Stimulated activated CD8-positive, alpha-beta memory T cell treated with anti-CD3 and anti-CD28 coated beads, Interleukin-15, amount 100 ng/mL, for 1 hour (primary cell): ENCODE results near the gene KIRREL3.

Experiments
- DNase-seq: peaks from one replicate; pipeline ENCODE4 v3.0.0-alpha.2; 2020; ENCODE audit warnings: low read depth

Gene KIRREL3

DNA sequence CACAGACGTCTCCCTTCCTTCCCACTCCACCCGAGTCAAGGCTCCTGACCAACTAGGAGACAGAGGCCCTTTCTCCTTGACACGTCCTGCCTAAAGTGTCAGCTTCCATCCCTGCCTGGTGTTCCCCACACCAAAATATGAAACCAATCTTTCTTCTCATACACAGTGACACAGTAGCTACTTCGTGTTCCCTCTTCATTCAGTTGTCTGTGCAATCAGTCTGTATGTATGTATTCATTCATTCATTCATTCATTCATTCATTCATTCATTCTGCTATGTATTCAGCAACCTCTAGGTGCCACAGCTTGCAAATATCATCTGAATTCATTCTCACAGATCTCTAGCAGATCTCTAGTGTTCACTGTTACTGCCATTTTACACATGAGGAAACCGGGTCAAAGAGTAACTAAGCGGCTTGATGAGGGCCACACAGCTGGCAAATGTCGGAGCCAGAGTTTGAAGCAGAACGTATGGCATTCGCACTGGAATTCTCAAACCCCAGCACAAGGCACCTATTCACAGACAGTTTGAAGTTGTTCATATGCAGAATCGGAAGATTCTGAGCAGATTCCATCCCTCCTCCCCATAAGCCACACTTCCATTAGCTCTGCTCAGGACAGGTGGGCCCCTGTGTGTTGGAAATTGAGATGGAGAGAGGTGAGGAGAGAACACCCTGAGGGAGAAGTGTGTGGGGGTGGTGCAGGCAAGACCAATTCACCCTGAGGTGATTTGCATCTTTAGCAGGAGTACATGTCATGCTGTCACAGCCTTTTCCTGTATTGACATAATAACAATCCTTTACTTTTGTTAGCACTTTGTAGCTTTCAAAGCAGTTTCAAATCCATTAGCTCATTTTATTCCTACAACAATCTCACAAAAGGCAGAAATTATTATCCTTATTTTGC lies 369.4 kb downstream of the KIRREL3 start:
- no peak for DNase-seq

DNA sequence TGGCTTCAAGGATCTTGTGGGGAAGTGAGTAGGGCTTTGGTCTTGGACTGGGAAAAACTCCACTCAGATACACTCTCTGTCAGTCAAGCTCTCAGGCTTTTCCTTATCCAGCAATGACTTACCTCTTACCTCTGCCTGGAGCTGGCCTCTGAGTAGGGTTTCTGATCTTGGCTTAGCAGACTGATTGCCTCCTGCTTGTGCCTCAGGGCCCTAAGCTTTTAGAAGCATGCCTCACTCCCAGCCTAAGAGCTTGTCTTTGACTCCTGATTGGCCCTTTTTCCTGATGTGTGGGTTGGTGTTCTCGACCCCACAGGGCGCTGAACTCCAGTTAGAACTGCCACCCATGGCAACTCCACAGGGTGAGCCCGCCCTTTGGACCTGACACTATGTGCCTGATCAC lies 370.1 kb downstream of the KIRREL3 start:
- DNase-seq = no peak

DNA sequence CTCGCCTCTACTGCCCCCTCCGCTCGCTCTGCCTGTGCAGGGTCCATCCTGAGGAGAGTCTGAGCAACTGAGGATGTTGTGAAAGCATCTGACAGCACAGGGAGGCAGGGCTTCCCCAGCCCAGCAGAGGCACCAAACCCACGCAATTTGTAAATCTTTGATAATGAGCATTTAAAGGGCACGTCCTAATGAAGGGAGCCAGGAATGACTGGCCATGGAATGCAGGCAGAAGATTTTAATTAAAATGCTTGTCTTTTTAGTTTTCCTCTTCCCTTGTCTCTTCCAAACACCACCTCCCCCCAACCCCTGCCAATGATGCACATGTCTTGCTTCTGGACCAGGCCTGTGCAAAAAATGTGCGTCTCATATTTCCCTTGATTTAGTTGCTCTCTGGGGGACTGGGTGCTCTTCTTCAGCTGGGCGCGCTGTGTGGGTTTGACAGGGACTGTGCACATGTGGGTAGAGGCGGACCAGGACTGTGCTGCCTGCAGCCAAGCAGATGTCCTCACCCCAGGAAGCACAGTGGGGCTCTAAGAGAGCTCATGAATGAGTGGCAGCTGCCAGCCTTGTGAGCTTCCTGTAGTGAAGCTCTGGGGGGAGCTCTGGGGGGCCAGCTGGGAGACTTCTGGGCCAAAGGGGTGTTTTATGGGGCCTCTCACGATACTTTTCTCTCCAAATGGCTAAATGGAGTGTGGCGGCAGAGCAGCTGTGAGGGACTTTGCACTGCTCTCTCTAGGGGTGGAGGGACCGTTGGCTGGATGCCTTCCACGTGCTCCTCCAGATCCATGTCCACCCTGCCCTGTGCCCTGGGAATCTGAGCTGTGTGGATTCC lies 371.6 kb downstream of the KIRREL3 start:
- no peak for DNase-seq

DNA sequence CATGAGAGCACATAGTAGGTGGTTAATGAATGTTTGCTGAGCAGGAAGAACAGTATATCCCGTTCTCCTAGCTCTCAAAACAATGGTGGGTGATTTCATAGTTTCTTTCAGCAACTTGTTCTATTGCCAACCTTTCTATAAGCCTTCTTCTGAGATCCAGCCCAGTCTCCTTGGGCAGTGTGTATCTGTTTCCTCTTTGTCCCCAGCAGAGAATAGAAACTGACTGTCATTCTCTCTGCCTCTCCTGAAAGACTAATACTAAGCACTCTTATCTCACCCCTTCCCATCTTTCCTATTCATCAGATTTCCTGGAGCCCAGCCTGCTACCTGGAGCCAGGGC lies 372.1 kb downstream of the KIRREL3 start:
- DNase-seq = no peak

- no peak for DNase-seq
These were observed 373.1 kb downstream of the KIRREL3 start for GRCh38 chr11:126627421-126627820.

DNA sequence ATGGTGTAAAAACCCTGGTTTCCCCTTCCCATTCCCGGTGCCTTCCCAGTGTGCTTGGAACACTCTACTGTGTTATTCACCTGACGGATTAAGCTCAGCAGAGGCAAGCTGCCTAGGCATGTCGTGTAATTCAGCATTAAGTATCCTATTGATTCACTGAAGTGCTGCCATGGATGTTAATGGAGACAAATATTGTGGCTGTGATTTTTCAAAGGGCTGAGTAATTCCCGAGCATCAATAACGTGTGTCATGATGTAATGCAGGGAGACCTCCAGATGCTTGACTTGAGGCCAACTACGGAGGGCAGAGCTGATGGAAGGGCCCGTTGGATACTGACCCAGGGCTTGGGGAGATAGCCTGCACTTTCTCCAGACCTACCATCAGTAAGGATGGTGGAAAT lies 376.1 kb downstream of the KIRREL3 start:
- no peak for DNase-seq

GRCh38 chr11:126619516-126619915 lies 381.1 kb downstream of the KIRREL3 start:
- DNase-seq = no peak

DNA sequence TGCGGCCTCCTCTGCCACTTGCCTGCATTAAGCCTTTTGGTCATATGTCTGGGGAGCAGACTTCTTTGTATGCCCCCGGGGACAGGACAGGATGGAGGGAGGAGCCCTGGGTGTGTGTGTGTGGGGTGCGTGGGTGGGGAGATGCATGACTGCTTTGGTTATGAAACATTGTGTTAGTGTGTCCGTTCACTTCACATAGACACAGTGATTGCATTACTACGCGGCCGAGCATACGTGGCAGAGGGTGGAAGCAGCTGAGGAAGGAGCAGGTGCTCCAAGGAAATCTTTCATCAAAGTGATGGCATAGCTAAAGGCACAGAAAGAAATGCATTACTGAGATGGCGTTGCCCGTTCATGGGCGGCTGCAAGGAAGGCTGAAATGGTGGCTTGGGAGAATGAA lies 384.7 kb downstream of the KIRREL3 start:
- DNase-seq = no peak

DNA sequence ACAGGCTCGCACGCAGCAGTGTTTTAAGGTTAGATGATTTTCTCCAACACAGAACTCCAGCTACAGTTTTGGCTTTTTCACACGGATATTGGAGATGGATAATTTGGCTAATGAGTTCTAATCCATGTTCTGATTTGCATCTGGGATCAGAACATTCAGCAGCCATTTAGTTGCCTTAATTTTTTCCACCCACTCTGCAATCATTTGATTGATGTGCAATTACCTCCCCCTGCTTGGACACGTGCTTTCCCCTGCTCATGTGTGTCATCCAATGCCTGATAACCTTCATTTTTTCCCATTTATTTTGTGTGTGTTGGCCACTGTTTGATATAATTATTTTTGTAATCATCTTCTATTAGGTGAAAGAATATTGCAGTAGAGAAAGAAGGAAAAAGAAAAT lies 387.3 kb downstream of the KIRREL3 start:
- DNase-seq = no peak

DNA sequence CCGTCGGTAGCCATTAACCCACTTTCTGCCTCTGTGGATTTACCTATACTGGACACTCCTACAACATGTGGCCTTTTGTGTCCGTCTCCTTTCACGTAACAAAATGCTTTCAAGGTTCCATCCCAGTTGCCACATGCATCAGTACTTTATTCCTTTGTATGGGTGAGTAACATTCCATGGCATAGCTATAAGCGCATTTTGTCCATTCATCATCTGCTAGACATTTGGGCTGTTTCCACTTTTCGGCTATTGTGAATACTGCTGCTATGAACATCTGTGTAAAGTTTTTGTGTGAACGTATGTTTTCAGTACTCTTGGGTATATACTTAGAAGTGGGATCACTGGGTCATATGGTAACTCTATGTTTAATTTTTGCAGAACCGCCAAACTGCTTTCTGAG lies 387.9 kb downstream of the KIRREL3 start:
- DNase-seq = no peak

DNA sequence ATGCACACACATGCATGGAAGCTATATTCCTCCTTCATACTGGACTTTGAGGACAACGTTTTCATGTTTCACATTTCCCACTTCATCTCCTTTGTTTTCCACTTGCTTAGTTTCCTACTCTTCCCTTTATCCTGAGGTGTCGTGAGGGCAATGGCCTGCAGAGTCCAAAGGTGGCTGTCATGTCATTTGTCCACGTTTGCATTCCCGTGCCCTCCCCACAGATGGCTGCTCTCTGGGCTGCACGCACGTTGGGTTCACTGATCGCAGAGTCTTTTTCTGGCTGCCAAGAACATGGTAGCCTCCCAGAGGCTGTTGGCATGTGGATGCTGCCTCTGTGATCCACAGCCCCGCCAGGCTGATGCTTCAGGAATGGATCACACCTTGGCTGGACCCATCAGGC lies 389.1 kb downstream of the KIRREL3 start:
- DNase-seq = no peak

GRCh38 chr11:126608658-126609057 lies 391.9 kb downstream of the KIRREL3 start:
- DNase-seq = no peak

DNA sequence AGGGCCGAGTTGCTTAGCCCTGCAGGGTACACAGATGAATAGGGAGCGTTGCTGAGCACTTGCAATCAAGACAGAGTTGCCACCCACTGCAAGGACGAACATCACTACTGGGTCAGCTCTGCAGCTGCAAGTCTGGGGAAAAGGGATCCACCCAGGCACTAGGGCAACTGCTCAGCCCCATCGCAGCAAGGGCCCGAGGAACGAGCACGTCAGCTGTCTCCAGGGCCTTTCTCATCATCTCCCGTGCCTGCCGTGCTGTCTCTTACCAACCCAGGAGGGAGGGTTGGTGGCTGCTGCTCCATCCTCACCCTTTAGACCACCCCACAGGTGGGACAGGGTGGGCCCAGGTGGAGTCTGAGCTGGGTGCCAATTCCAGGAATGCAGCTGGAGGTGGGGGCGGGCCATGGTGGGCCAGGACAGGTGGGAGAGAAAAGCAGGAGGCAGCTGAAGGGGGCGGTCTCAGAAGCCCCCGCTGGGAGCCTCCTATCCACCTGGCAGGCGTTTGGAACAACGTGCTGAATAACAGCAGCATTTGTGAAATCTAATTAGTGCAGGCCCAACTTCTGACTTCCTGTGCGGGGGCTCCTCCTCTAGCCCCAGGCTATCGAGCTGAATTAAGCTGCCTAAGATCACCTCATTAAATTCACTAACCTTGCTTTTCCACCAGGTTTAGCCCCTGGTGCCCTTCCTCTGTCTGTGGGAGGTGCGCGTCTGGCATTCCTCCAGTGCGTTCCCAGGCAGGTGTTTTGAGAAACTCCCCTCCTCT lies 392.6 kb downstream of the KIRREL3 start:
- no peak for DNase-seq

GRCh38 chr11:126607374-126607773 lies 393.2 kb downstream of the KIRREL3 start:
- DNase-seq = no peak

GRCh38 chr11:126606484-126606883 lies 394.1 kb downstream of the KIRREL3 start:
- DNase-seq = no peak

DNA sequence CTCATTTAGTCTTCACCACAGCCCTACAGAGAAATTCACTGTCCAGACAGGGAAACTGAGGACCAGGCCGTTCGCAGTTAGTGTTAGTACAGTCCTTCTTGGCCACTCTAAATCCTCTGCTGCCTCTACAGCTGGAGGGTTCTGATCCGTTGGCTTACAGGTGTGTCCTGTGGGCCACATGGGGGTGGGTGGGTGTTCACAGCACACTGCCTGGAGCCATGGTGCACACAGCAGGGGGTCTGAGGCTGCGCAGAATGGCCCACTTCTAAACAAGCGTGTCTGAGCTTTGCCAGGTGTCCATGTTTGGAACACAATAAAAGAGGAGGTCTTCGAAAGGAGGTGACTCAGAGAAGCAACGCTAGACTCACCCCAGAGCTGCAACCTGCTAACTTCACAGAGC lies 396.1 kb downstream of the KIRREL3 start:
- DNase-seq = no peak

DNA sequence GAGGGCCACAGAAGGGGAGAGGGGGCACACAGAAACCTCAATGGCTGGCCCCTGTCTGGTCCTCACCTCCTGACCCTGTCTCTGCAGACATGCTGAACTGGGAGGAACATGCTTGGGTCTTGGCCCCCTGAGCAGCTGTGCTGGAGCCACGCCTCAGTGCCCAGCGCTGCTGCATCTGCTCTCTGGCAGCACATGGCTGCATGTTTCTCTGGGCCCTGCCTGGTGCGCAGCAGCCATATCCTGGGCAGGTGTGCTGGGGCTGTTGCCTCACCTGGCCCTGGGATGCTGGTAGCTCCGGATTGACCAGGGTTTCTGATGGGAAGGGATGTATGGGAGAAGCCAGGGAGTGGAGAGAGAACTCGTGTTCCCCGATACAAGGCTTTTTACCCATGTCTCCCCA lies 397.1 kb downstream of the KIRREL3 start:
- no peak for DNase-seq

GRCh38 chr11:126602993-126603392 lies 397.6 kb downstream of the KIRREL3 start:
- no peak for DNase-seq

- DNase-seq = no peak
These were observed 398.1 kb downstream of the KIRREL3 start for GRCh38 chr11:126602349-126602940.

DNA sequence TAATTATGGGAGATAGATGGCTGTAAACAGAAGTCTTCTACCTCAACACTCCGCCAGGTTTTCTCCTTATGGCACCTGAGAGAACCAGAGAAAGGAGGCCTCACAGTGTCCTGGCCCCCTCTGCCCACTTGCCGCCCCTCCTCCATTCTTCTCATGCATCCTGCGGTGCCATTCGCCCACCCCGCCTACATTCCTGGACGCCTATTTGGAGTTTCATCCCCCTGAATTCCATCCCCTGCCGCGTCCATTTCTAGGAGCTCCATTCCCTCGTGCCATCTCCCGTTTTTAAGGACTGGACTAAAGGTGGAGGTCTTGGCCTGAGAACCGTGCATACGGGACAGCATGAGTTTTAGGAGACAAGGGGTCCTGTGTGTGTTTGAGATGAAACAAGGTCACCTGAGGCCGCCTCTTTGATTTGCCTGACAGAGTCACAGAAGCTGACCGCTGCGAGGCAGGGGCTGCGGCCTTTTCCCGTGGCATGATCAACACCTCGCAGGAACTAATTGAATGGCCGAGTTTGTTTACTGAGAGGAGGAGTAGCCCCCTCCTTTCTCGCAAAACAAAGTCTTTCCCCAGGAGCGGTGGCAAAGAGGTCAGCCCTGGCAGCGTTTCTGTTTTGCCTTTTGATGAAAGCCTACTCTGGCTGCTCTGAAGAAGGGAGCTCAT lies 398.9 kb downstream of the KIRREL3 start:
- no peak for DNase-seq

DNA sequence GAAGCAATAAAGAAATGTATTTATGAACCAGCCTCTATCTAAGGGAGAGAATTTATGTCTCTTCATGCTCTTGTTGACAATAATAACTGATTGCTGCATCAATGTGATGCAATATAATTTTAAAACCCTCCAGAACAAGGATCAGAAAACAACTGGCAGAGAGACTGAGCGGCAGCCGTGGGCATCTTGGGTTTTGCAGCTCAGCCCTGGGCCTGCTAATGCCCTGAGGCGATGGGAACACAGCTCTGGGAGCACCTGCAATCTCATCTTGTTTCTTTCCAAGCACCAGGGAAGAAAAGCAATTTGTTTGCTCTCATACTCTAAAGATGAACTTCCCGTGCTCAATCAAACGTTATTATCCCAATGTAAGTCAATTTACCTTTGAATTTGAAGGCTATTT lies 399.4 kb downstream of the KIRREL3 start:
- DNase-seq = no peak
